Neural progenitor cell (in vitro differentiated cells): Measurements from ENCODE around the gene ASCC2. TPM values are rescaled to one million over a fixed set of nuclear protein-coding genes. Genes with fewer than 3 reads are reported as not detected.
A peak's percentile ranks its signal among the peaks of the same experiment; 100 is the strongest.
"Not testable (repeated sequence)": the region's sequence is repeated elsewhere in the genome, so short reads cannot be mapped to it uniquely, and the experiment has no call there.

Experiments
- DNase-seq: peaks from one replicate; pipeline ENCODE4 v3.0.0-alpha.2; 2016; ENCODE audit warnings: low spot score
- H2AFZ ChIP-seq: fragments of 200-600 bp; sonication (generic); replicated peaks from 2 replicates; pipeline ENCODE4 v1.6.1; 2016; ENCODE audit warnings: antibody characterized with exemption
- H3F3A ChIP-seq: fragments of 200-600 bp; sonication (generic); 2 replicates; pipeline ENCODE4 v1.6.1; 2016; ENCODE audit warnings: antibody characterized with exemption, low read depth
- H3K27ac ChIP-seq: fragments of 200-600 bp; sonication (generic); 2 replicates; pipeline ENCODE4 v1.5.1; 2016; ENCODE audit warnings: mild to moderate bottlenecking
- H3K27me3 ChIP-seq: fragments of 200-600 bp; sonication (generic); 2 replicates; pipeline ENCODE4 v1.6.1; 2016; ENCODE audit warnings: mild to moderate bottlenecking, moderate library complexity
- H3K36me3 ChIP-seq: fragments of 200-600 bp; sonication (generic); 2 replicates; pipeline ENCODE4 v1.5.1; 2016
- H3K4me1 ChIP-seq: fragments of 200-600 bp; sonication (generic); 2 replicates; pipeline ENCODE4 v1.6.1; 2016; ENCODE audit warnings: mixed run types
- H3K4me2 ChIP-seq: fragments of 200-600 bp; sonication (generic); 2 replicates; pipeline ENCODE4 v1.6.1; 2016
- H3K4me3 ChIP-seq: fragments of 200-600 bp; sonication (generic); 2 replicates; pipeline ENCODE4 v1.5.1; 2016
- H3K79me2 ChIP-seq: fragments of 200-600 bp; sonication (generic); 2 replicates; pipeline ENCODE4 v1.6.1; 2016; ENCODE audit warnings: low read depth
- H3K9ac ChIP-seq: fragments of 200-600 bp; sonication (generic); 2 replicates; pipeline ENCODE4 v1.6.1; 2016
- H3K9me3 ChIP-seq: fragments of 200-600 bp; sonication (generic); 2 replicates; pipeline ENCODE4 v1.5.1; 2016; ENCODE audit warnings: low read depth
- H4K20me1 ChIP-seq: fragments of 200-600 bp; sonication (generic); 2 replicates; pipeline ENCODE4 v1.6.1; 2016; ENCODE audit warnings: low read depth
- H3K27ac Mint-ChIP-seq: 3 replicates; pipeline ENCODE4 v1.8.0; 2021; ENCODE audit warnings: mixed read lengths
- H3K27me3 Mint-ChIP-seq: 2 replicates; pipeline ENCODE4 v1.8.0; 2022; ENCODE audit warnings: low read depth, mild to moderate bottlenecking, inconsistent platforms, moderate library complexity, mixed read lengths; ENCODE audit not compliant: insufficient read depth
- H3K36me3 Mint-ChIP-seq: 3 replicates; pipeline ENCODE4 v1.8.0; 2021; ENCODE audit warnings: mixed read lengths
- H3K4me1 Mint-ChIP-seq: 3 replicates; pipeline ENCODE4 v1.8.0; 2021; ENCODE audit warnings: mixed read lengths
- H3K4me3 Mint-ChIP-seq: 3 replicates; pipeline ENCODE4 v1.8.0; 2021; ENCODE audit warnings: mild to moderate bottlenecking, moderate library complexity, mixed read lengths
- H3K9me3 Mint-ChIP-seq: 3 replicates; pipeline ENCODE4 v1.8.0; 2020; ENCODE audit warnings: mixed read lengths
- CTCF ChIP-seq: fragments of 200-600 bp; sonication (generic); IDR thresholded peaks from 2 replicates; pipeline ENCODE4 v1.5.1; 2017; ENCODE audit warnings: antibody characterized with exemption, mild to moderate bottlenecking
- EZH2 ChIP-seq: fragments of 200-600 bp; sonication (generic); IDR thresholded peaks from 2 replicates; pipeline ENCODE4 v1.6.1; 2017; ENCODE audit warnings: antibody characterized with exemption, mild to moderate bottlenecking, moderate library complexity
- EZH2phosphoT487 ChIP-seq: fragments of 200-600 bp; sonication (generic); IDR thresholded peaks from 2 replicates; pipeline ENCODE4 v1.6.1; 2017; ENCODE audit warnings: antibody characterized with exemption
- total RNA-seq: library from RNA; depleted of rRNA; stranded (reverse); fragments of >200 nt; gene quantifications from 2 replicates; pipeline ENCODE4 v1.2.3, GENCODE V29; 2015; ENCODE audit warnings: low replicate concordance

Gene ASCC2
- total RNA-seq, 1 donor from 2014 or later = 16.1 TPM

GRCh38 chr22:29755889-29756288, 82.2 kb downstream of the ASCC2 start:
- Mint-ChIP-seq H3K4me1 (peaks cover 22% of the 10 kb centered on the region), H3K4me3 (no peak overlapping the region), H3K27ac (no peak overlapping the region), H3K9me3 (no peaks in the 10 kb centered on the region), H3K36me3 (no peaks in the 10 kb centered on the region), H3K27me3 (peaks cover 11% of the 10 kb centered on the region)
- H3K27me3 ChIP-seq = no peaks in the 10 kb centered on the region
- no peaks in the 10 kb centered on the region for H3K9me3 ChIP-seq
- H3K36me3 ChIP-seq = no peaks in the 10 kb centered on the region
- H3K4me3 ChIP-seq = no peak overlapping the region
- H3K79me2 ChIP-seq = no peaks in the 10 kb centered on the region
- no peak for TF ChIP-seq CTCF
- TF ChIP-seq EZH2 = no peak
- no peak for TF ChIP-seq EZH2phosphoT487
- H3F3A ChIP-seq = peaks cover 10% of the 10 kb centered on the region
- no peak overlapping the region for H3K9ac ChIP-seq
- no peak overlapping the region for H3K27ac ChIP-seq
- no peak for DNase-seq
- H4K20me1 ChIP-seq = peaks cover 21% of the 10 kb centered on the region
- peaks cover 12% of the 10 kb centered on the region for H3K4me1 ChIP-seq
- no peak overlapping the region for H3K4me2 ChIP-seq
- H2AFZ ChIP-seq = no peak overlapping the region

GRCh38 chr22:29754658-29755395, 83.2 kb downstream of the ASCC2 start:
- H3K79me2 ChIP-seq, DNase-seq, H3K27ac ChIP-seq, H3K36me3 ChIP-seq, H3K36me3 Mint-ChIP-seq, H3K27ac Mint-ChIP-seq, H2AFZ ChIP-seq, H3K4me3 ChIP-seq, H3K27me3 ChIP-seq, H3K9me3 ChIP-seq, H3F3A ChIP-seq, H3K4me2 ChIP-seq, H3K9ac ChIP-seq, H3K4me3 Mint-ChIP-seq, H3K9me3 Mint-ChIP-seq: not testable (repeated sequence)
- peaks cover 22% of the 10 kb centered on the region for H3K4me1 Mint-ChIP-seq
- Histone ChIP-seq H3K4me1 (peaks cover 12% of the 10 kb centered on the region), H4K20me1 (peaks cover 23% of the 10 kb centered on the region)
- peaks cover 11% of the 10 kb centered on the region for H3K27me3 Mint-ChIP-seq

GRCh38 chr22:29753808-29754657, 84.0 kb downstream of the ASCC2 start:
- no peaks in the 10 kb centered on the region for H3K27me3 ChIP-seq
- no peaks in the 10 kb centered on the region for H3K79me2 ChIP-seq
- TF ChIP-seq EZH2 = no peak
- TF ChIP-seq CTCF = no peak
- no peak for TF ChIP-seq EZH2phosphoT487
- H3K9me3 Mint-ChIP-seq = no peaks in the 10 kb centered on the region
- H3K4me1 Mint-ChIP-seq = peaks cover 19% of the 10 kb centered on the region
- no peaks in the 10 kb centered on the region for H3K9me3 ChIP-seq
- H3K4me1 ChIP-seq = peaks cover 12% of the 10 kb centered on the region
- H2AFZ ChIP-seq = no peak overlapping the region
- no peak overlapping the region for H3K4me3 ChIP-seq
- DNase-seq = no peak
- H3K9ac ChIP-seq = no peak overlapping the region
- no peaks in the 10 kb centered on the region for H3K36me3 ChIP-seq
- H3F3A ChIP-seq = peaks cover 10% of the 10 kb centered on the region
- H3K4me3 Mint-ChIP-seq = no peak overlapping the region
- peaks cover 11% of the 10 kb centered on the region for H3K27me3 Mint-ChIP-seq
- H3K4me2 ChIP-seq = no peak overlapping the region
- H4K20me1 ChIP-seq = peaks cover 21% of the 10 kb centered on the region
- no peak overlapping the region for H3K27ac ChIP-seq
- no peaks in the 10 kb centered on the region for H3K36me3 Mint-ChIP-seq
- H3K27ac Mint-ChIP-seq = peak overlapping the region; percentile 66

- peaks cover 8% of the 10 kb centered on the region for H3K36me3 Mint-ChIP-seq
- no peak overlapping the region for H2AFZ ChIP-seq
- no peaks in the 10 kb centered on the region for H3K36me3 ChIP-seq
- H3K27ac ChIP-seq = no peak overlapping the region
- H3K27me3 Mint-ChIP-seq = peaks cover 9% of the 10 kb centered on the region
- H3K4me1 Mint-ChIP-seq = peaks cover 7% of the 10 kb centered on the region
- no peaks in the 10 kb centered on the region for H3K9me3 ChIP-seq
- H3K9me3 Mint-ChIP-seq = no peaks in the 10 kb centered on the region
- H3K4me1 ChIP-seq = no peaks in the 10 kb centered on the region
- TF ChIP-seq CTCF (no peak), EZH2phosphoT487 (no peak), EZH2 (no peak)
- no peaks in the 10 kb centered on the region for H3F3A ChIP-seq
- no peak overlapping the region for H3K4me2 ChIP-seq
- H3K9ac ChIP-seq = no peak overlapping the region
- no peaks in the 10 kb centered on the region for H3K79me2 ChIP-seq
- H3K4me3 ChIP-seq = no peak overlapping the region
- no peak overlapping the region for H3K4me3 Mint-ChIP-seq
- no peak overlapping the region for H3K27ac Mint-ChIP-seq
- peaks cover 11% of the 10 kb centered on the region for H4K20me1 ChIP-seq
- no peak for DNase-seq
- no peaks in the 10 kb centered on the region for H3K27me3 ChIP-seq
Measured at GRCh38 chr22:29751669-29752068, 86.4 kb downstream of the ASCC2 start.
